GM21619 (cell line): Measurements from ENCODE around the gene TBX10.
A peak's percentile ranks its signal among the peaks of the same experiment; 100 is the strongest.

Source experiments
- ATAC-seq: cut with Tn5 transposase; IDR thresholded peaks from one replicate; pipeline ENCODE4 v1.9.1; 2021; ENCODE audit not compliant: unreplicated experiment

Gene TBX10

DNA sequence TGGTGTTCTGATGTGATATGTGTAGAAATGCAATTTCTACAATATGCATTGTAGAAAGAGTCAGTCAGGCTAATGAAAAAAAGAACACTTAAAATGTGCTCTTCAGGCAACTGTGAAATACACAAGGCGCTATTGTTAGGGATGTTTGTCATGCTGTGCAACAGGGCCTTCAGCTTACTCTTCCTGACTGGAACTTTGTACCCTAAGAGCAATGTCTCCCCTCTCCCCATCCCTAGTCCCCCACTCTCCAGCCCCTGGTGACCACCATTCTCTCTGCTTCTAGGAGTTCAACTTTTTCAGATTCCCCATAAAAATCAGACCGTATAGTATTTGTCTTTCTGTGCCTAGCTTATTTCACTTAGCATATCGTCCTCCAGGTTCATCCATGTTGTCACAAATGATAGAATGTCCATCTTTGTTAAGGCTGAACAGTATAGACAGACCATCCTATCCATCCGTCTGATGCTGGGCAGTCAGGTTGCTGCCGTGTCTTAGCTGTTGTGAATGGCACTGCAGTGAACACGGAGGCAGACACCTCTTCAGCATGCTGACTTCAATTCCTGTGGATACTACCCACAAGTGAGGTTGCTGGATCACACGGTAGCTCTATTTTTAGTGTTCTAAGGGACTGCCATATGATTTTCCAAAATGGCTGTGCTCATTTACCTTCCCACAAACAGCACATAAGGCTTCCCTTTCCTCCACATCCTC lies 22.2 kb downstream of the TBX10 start:
- no peak for ATAC-seq

GRCh38 chr11:67616431-67617242 lies 22.9 kb downstream of the TBX10 start:
- no peak for ATAC-seq

GRCh38 chr11:67615728-67616430 lies 23.7 kb downstream of the TBX10 start:
- no peak for ATAC-seq

- no peak for ATAC-seq
These were observed 24.5 kb downstream of the TBX10 start for GRCh38 chr11:67614730-67615714.

DNA sequence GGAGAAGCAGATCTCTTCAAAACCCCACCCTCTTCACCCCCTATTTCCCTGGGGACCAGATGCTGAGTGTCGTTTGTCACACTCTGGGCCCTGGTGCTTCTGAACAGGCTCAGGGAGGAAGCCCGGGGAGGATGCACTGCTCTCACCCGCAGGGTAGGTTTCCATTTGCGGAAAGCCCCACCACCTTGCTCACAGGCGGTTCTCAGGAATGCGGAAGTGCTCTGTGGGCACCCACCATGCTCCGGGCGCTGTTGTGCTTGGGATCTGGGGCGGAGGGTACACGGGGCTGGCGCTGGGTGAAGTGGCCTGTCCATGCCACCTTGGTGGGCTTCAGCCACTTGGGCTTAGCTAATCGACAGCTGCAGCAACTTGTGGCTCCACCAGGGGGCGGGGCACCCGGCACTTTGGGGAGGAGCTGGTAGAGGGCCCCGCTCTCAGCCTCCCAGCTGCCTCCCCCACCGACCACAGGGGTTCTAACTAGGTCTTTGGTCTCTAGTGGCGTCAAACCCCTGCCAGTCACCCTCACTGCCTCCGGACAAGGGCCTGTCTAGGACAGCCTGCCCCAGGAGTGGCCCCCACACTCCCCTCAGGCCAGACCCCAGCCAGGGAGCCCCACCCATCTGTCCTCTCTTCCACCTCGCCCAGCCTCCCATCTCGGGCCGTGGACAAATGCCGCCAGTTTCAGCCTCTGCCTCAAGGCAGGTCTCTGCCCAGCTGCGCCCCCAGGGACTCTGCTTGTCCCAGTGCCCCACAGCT lies 25.4 kb downstream of the TBX10 start:
- peak; percentile 77 for ATAC-seq

DNA sequence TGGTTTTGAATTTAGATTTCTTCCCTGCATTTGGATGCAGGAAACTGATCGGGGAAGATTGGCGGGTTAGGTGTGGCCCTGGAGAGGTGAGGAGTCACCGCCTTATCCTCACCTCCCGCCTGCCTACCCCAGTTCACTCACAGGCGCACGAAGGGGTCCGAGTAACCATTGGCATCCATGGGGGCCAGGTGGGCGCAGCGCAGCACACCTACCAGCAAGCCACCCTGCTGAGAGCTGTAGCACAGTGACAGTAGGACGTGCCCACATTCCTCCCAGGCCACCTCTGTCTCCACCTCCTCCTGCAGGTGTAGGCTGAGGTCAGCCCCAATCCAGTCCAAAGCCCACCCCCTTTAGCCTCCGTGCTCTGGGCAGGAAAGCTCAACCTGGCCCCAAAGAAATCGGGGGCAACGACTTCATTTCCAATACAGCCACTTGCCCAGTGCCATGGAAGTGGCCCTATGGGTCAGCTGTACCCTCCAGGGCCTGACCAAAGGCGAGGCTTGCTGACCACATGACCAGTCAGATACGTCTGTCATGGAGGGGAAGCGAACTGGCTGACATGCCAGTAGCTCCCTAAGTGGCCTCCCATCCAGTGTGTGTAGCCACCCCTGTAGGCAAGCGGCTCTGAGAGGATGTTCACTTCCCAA lies 26.1 kb downstream of the TBX10 start:
- no peak for ATAC-seq

DNA sequence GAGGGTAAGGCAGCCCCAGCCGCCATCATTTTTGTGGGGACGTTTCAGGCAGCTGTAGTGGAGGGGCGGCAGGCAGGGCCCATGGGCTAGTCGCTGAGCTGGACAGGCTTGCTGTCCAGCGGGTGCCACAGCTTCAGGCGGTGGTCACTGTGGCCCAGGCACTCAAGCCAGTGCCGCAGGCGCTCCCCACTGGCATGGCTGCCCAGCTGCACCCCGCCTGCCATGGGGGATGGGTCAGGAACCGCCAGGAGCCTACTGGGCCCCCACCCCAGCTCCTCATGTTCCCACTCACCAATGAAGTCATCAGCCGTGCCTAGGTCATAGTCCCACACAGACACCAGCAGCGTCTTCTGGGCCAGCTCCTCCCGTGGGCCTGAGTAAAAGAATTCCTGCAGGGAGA lies 26.8 kb downstream of the TBX10 start:
- no peak for ATAC-seq

DNA sequence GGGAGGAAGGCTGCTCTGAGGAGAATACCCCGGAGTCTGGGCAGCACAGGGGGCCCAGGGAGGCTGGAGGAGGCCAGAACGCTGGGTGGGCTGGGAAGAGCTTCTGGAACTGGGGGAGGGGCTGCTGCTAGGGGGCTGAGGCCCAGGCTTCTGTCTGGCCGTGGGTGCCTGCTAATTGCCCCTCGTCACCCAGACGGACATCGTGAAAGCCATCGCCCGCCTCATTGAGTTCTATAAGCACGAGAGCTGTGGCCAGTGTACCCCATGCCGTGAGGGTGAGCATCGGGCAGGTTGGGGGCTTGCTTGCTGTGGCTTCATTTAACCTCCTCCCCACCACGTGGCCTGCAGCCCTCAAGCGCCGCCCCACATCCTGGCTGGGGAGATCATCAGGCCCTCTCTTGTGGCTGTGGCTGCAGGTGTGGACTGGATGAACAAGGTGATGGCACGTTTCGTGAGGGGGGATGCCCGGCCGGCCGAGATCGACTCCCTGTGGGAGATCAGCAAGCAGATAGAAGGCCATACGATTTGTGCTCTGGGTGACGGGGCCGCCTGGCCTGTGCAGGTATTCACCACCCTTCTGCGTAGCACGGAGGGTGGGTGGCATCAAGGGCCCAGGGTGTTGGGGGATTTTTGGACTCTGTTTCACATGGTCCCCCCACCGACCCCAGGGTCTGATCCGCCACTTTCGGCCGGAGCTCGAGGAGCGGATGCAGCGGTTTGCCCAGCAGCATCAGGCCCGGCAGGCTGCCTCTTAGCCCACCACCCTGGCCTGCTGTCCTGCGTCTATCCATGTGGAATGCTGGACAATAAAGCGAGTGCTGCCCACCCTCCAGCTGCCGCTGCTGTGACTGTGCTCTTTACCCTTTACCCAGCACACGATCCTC lies 27.6 kb downstream of the TBX10 start:
- no peak for ATAC-seq

GRCh38 chr11:67611165-67611564 lies 28.4 kb downstream of the TBX10 start:
- ATAC-seq, result no peak

- ATAC-seq, result no peak
These were observed 29.2 kb downstream of the TBX10 start for GRCh38 chr11:67610302-67610868.

GRCh38 chr11:67609316-67609715 lies 30.2 kb downstream of the TBX10 start:
- no peak for ATAC-seq

DNA sequence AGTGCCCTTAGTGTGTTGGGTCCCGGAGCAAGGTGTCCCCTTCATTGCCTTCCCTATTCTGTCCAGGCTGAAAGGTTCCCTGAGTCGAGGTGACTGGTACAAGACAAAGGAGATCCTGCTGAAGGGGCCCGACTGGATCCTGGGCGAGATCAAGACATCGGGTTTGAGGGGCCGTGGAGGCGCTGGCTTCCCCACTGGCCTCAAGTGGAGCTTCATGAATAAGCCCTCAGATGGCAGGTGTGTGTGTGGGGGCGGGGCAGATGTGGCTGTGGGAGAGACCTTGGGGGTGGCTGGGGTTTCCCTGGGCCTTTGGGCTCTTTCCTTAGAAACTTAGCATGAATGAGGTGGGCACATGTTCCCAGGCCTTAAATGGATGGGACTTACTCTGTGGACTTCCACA lies 31.1 kb downstream of the TBX10 start:
- no peak for ATAC-seq

- ATAC-seq, result no peak
These were observed 32.1 kb downstream of the TBX10 start for GRCh38 chr11:67607507-67607906.

- peak; percentile 90 for ATAC-seq
These were observed 32.9 kb downstream of the TBX10 start, which contains the start of gene NDUFV1 for GRCh38 chr11:67606492-67607295. Gene NDUFV1, plus strand, starts transcription at chr11:67606936. Its CDS starts 69 bp downstream, at chr11:67607005.

GRCh38 chr11:67606093-67606491 lies 33.5 kb downstream of the TBX10 start:
- ATAC-seq, result no peak

DNA sequence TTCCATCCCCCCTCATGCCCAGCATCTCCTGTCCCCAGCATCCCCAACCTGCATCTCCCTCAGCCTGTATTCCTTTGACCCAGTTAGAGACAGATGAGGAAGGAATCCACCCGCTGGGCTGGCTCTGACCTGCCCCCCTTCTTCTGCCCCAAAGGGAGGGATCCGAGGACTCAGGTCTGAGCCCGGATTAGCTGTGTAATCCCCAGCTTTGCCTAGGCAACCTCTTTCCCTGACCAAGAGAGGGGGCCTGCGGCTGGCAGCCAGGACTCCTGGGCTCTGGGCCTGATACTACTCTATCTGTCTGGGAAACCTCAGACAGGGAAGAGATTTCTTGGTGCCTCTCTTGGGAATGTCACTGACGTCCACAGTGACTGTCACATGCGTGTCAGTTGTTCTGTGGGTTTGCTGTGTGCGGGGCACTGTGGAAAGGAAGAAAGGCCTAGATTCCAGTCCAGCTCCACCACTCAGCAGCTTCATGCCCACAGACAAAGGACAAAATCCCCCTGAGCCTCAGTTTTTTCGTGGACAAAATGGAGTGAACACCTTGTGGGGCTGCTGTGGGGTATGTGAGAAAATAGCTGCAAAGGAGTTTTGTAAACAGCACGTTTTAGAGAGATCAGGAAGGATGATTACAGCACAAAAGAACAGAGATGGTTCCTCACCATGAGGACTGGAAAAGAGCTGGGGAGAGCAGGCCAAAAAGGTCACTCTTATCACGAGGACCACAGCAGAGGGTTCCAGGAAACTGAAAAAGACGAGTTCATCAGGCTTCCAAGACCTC lies 34.1 kb downstream of the TBX10 start:
- ATAC-seq, result no peak
